IMR-90 (cell line): ENCODE measurements around the gene TRAF3. TPM values are rescaled to one million over a fixed set of nuclear protein-coding genes. Genes with fewer than 3 reads are reported as not detected.

ENCODE experiments used
- ATAC-seq: fragments of 200-7000 bp; cut with Tn5 transposase; 2 replicates; pipeline ENCODE4 v1.9.1; 2020; ENCODE audit warnings: low read depth, mild to moderate bottlenecking, moderate library complexity
- BruUV-seq: library from RNA; stranded (reverse); fragments of 400-500 nt; replicated peaks from 2 replicates; lab custom pipeline; 2021; lab: Mats Ljungman, UMichigan
- CTCF ChIA-PET: fragments of 300-600 bp; formaldehyde crosslinking; extraction: SDS; loops from one replicate; lab custom pipeline; 2021; ENCODE audit warnings: antibody characterized with exemption; lab: Yijun Ruan, JAX
- POLR2A ChIA-PET: fragments of 300-600 bp; sonication (Branson Sonifier 250); formaldehyde crosslinking; loops from one replicate; lab custom pipeline; 2022; ENCODE audit warnings: antibody characterized with exemption; ENCODE audit not compliant: unreplicated experiment; lab: Charles Lee
- DNase-seq: peaks from one replicate; pipeline ENCODE4 v3.0.0; 2013
- H2AFZ ChIP-seq: replicated peaks from 2 replicates; pipeline ENCODE3; 2013; ENCODE audit warnings: low read length, mild to moderate bottlenecking; ENCODE audit not compliant: poor library complexity
- H2AK5ac ChIP-seq: 2 replicates; pipeline ENCODE4 v1.6.1; 2013; ENCODE audit warnings: low read depth, low read length, inconsistent platforms
- H2AK9ac ChIP-seq: replicated peaks from 2 replicates; pipeline ENCODE3; 2013; ENCODE audit warnings: mild to moderate bottlenecking, low read depth, low read length, moderate library complexity; ENCODE audit not compliant: poor library complexity
- H2BK120ac ChIP-seq: 2 replicates; pipeline ENCODE4 v1.6.1; 2013; ENCODE audit warnings: low read depth, low read length, inconsistent platforms
- H2BK15ac ChIP-seq: 3 replicates; pipeline ENCODE4 v1.6.1; 2013; ENCODE audit warnings: low read depth, low read length, inconsistent platforms
- H2BK20ac ChIP-seq: 2 replicates; pipeline ENCODE4 v1.6.1; 2013; ENCODE audit warnings: low read depth, mild to moderate bottlenecking, inconsistent platforms, low read length, moderate library complexity
- H2BK5ac ChIP-seq: 2 replicates; pipeline ENCODE4 v1.6.1; 2013; ENCODE audit warnings: mild to moderate bottlenecking, low read depth, low read length, inconsistent platforms; ENCODE audit not compliant: poor library complexity, severe bottlenecking
- H3K14ac ChIP-seq: replicated peaks from 2 replicates; pipeline ENCODE4 v1.6.1; 2013; ENCODE audit warnings: low read depth, low read length, inconsistent platforms
- H3K18ac ChIP-seq: 2 replicates; pipeline ENCODE4 v1.6.1; 2013; ENCODE audit warnings: low read depth, low read length, control low read depth
- H3K23ac ChIP-seq: 2 replicates; pipeline ENCODE4 v1.6.1; 2013; ENCODE audit warnings: low read depth, low read length, inconsistent platforms
- H3K27ac ChIP-seq: 2 replicates; pipeline ENCODE4 v1.5.1; 2013; ENCODE audit warnings: mild to moderate bottlenecking, control low read depth, low read length; ENCODE audit not compliant: insufficient read depth
- H3K27me3 ChIP-seq: 2 replicates; pipeline ENCODE4 v1.6.1; 2013; ENCODE audit warnings: low read length; ENCODE audit not compliant: control insufficient read depth, insufficient read depth
- H3K36me3 ChIP-seq: 2 replicates; pipeline ENCODE4 v1.6.1; 2013; ENCODE audit warnings: low read length, mixed read lengths; ENCODE audit not compliant: control insufficient read depth, insufficient read depth
- H3K4ac ChIP-seq: 2 replicates; pipeline ENCODE4 v1.6.1; 2013; ENCODE audit warnings: low read depth, low read length, inconsistent platforms
- H3K4me1 ChIP-seq: 2 replicates; pipeline ENCODE4 v1.6.1; 2013; ENCODE audit warnings: low read length, mixed read lengths; ENCODE audit not compliant: control insufficient read depth, insufficient read depth
- H3K4me2 ChIP-seq: 2 replicates; pipeline ENCODE4 v1.6.1; 2013; ENCODE audit warnings: low read depth, mild to moderate bottlenecking, control low read depth, low read length, moderate library complexity
- H3K4me3 ChIP-seq: 2 replicates; pipeline ENCODE4 v1.5.1; 2013; ENCODE audit warnings: low read depth, mild to moderate bottlenecking, control low read depth, low read length, moderate library complexity; ENCODE audit not compliant: insufficient read depth
- H3K56ac ChIP-seq: 2 replicates; pipeline ENCODE4 v1.6.1; 2013; ENCODE audit warnings: low read length, inconsistent platforms; ENCODE audit not compliant: insufficient read depth; ENCODE audit errors: extremely low read depth
- H3K79me1 ChIP-seq, 2 experiments: 2 replicates each; pipeline ENCODE4 v1.6.1; 2013; ENCODE audit warnings: low read length in 2 of 2, inconsistent platforms in 1 of 2, low read depth in 1 of 2
- H3K9ac ChIP-seq: 2 replicates; pipeline ENCODE4 v1.6.1; 2013; ENCODE audit warnings: low read depth, low read length, control low read depth
- H3K9me1 ChIP-seq: 2 replicates; pipeline ENCODE4 v1.6.1; 2013; ENCODE audit warnings: low read length, inconsistent platforms; ENCODE audit not compliant: insufficient read depth
- H3K9me3 ChIP-seq: 2 replicates; pipeline ENCODE4 v1.6.1; 2013; ENCODE audit warnings: low read length; ENCODE audit not compliant: control insufficient read depth, insufficient read depth
- H4K20me1 ChIP-seq: 2 replicates; pipeline ENCODE4 v1.6.1; 2013; ENCODE audit warnings: low read length, inconsistent platforms; ENCODE audit not compliant: insufficient read depth
- H4K5ac ChIP-seq: 2 replicates; pipeline ENCODE4 v1.6.1; 2013; ENCODE audit warnings: mild to moderate bottlenecking, low read depth, low read length, control low read depth
- H4K8ac ChIP-seq, 2 experiments: 2 replicates each; pipeline ENCODE4 v1.6.1; 2013; ENCODE audit warnings: low read depth in 2 of 2, low read length in 2 of 2, control low read depth in 1 of 2, inconsistent platforms in 1 of 2
- H4K91ac ChIP-seq: 2 replicates; pipeline ENCODE4 v1.6.1; 2013; ENCODE audit warnings: low read depth, low read length, inconsistent platforms; ENCODE audit not compliant: insufficient read depth
- SMC3 ChIP-seq: fragments of 150-350 bp; IDR thresholded peaks from 2 replicates; pipeline ENCODE4 v1.6.1; 2016; ENCODE audit warnings: low read depth, mild to moderate bottlenecking, antibody characterized with exemption, low read length, moderate library complexity
- WGBS, 2 experiments: methylation state at CpG; one replicate each; pipeline versions ENCODE4 v1.1.5 to v1.1.7; 2013; ENCODE audit warnings: missing lambda C conversion rate in 2 of 2; ENCODE audit not compliant: insufficient read length in 1 of 2; ENCODE audit errors: extremely low coverage in 2 of 2; 5-methylcytosine and 5-hydroxymethylcytosine counted together
- dilution Hi-C: fragments of 300-500 bp; cut with HindIII; formaldehyde crosslinking; loops from one replicate; pipeline ENCODE4 v1.14.3; 2018; ENCODE audit warnings: low sequenced_read_pairs; ENCODE audit not compliant: unreplicated experiment
- in situ Hi-C: fragments of 300-500 bp; cut with MboI; formaldehyde crosslinking; loops from 3 replicates; pipeline ENCODE4 v1.14.3; 2019; ENCODE audit warnings: low sequenced_read_pairs, inconsistent platforms, mixed read lengths
- intact Hi-C: fragments of 100-400 bp; cut with micrococcal nuclease; formaldehyde crosslinking; loops from 2 replicates; pipeline ENCODE4 v1.10.0; 2022
- polyA plus RNA-seq, 3 experiments: library from polyadenylated mRNA; depleted of rRNA; stranded (reverse); fragments of >200 nt; gene quantifications; 2 replicates each; pipeline ENCODE4 v1.2.3, GENCODE V29; 2012; ENCODE audit warnings: low replicate concordance in 1 of 3
- total RNA-seq: library from RNA; depleted of rRNA; stranded (reverse); fragments of >200 nt; gene quantifications from 2 replicates; pipeline ENCODE4 v1.2.3, GENCODE V29; 2012
- TF ChIP-seq, protein P1 (sequence below): fragments of 150-350 bp; IDR thresholded peaks from 2 replicates; pipeline ENCODE4 v1.6.1; 2016; ENCODE audit warnings: low read depth, mild to moderate bottlenecking, low read length, moderate library complexity, borderline replicate concordance

Gene TRAF3
- total and polyA plus RNA-seq, 2 of the 4 experiments (the other 2 are of a cell fraction) = 21.2 to 25.3 TPM

DNA sequence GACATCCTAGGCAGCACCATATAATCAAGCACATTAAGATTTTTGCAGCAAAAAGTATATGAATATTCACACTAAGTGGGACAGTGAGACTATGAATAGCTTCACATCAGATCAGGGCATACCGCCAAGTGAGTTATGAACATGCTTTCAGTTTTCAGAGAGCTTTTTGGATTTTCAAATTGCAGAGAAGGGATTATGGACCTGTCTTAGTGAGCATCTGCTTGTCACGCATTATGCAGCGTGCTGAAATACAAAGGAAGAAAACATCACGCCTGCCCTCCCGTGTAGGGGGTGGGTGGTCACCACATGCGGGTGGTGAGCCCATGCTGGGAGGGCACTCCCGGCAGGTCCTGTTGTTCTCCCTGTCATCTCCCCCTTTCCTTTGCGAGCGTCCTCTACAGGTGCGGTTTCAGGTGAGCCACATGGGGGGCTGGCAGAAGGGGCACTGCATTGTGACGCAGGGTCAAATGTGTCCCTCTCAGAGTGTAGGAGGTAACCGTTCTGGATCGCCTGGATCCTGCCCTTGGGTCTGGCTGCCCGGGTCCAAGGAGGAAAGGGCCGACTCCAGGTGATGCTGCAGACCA is 42.6 kb downstream of the TRAF3 start:
- H3K79me1 ChIP-seq = peaks cover 38 to 81% of the 10 kb centered on the region in 2 experiments
- no peak overlapping the region for H3K9ac ChIP-seq
- POLR2A ChIA-PET = no interaction called here
- in situ Hi-C loops = no loop called here
- H3K4me1 ChIP-seq = peaks cover 5% of the 10 kb centered on the region; the same call in 1 of the 2 replicates
- H3K9me3 ChIP-seq = no peaks in the 10 kb centered on the region
- no peak overlapping the region for H3K18ac ChIP-seq
- H3K4me2 ChIP-seq = no peak overlapping the region
- H2BK120ac ChIP-seq = no peak overlapping the region
- no peak for TF ChIP-seq SMC3
- TF ChIP-seq, protein P1, sequence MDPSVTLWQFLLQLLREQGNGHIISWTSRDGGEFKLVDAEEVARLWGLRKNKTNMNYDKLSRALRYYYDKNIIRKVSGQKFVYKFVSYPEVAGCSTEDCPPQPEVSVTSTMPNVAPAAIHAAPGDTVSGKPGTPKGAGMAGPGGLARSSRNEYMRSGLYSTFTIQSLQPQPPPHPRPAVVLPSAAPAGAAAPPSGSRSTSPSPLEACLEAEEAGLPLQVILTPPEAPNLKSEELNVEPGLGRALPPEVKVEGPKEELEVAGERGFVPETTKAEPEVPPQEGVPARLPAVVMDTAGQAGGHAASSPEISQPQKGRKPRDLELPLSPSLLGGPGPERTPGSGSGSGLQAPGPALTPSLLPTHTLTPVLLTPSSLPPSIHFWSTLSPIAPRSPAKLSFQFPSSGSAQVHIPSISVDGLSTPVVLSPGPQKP = no peak
- no peaks in the 10 kb centered on the region for H3K36me3 ChIP-seq
- no peak overlapping the region for H3K23ac ChIP-seq
- H3K27ac ChIP-seq = no peak overlapping the region
- no peak overlapping the region for H2AK5ac ChIP-seq
- no peak overlapping the region for H4K91ac ChIP-seq
- CTCF ChIA-PET = interaction anchor here (0.7 kb wide), 1 partner anchor 31 kb away, joined by 4 read pairs; no protein-coding TSS in a partner anchor
- intact Hi-C loops = no loop called here
- ATAC-seq (no peak), DNase-seq (peak; percentile 31)
- H2BK15ac ChIP-seq = no peak overlapping the region
- H4K5ac ChIP-seq = no peak overlapping the region
- H3K27me3 ChIP-seq = no peaks in the 10 kb centered on the region
- peaks cover 6% of the 10 kb centered on the region for H3K9me1 ChIP-seq
- no peak overlapping the region for H3K4ac ChIP-seq
- no peak overlapping the region for H2BK5ac ChIP-seq
- peaks cover 63% of the 10 kb centered on the region for H4K20me1 ChIP-seq
- no TSS peak for BruUV-seq
- H2AK9ac ChIP-seq = no peak overlapping the region
- no peak overlapping the region for H4K8ac ChIP-seq
- H2AFZ ChIP-seq = no peak overlapping the region
- no peak overlapping the region for H2BK20ac ChIP-seq
- dilution Hi-C loops = no loop called here
- no peak overlapping the region for H3K4me3 ChIP-seq
- H3K56ac ChIP-seq = no peak overlapping the region
- 100% methylated on average over 1 of the region's 15 CpGs; no CpG with 5 or more reads in 1 of the 2 experiments for WGBS, 2 experiments
- H3K14ac ChIP-seq = no peak overlapping the region
